HG02840 (cell line): Measurements from ENCODE around the gene DAW1.
"Not testable (repeated sequence)": the region's sequence is repeated elsewhere in the genome, so short reads cannot be mapped to it uniquely, and the experiment has no call there.

Experiments
- ATAC-seq: cut with Tn5 transposase; IDR thresholded peaks from one replicate; pipeline ENCODE4 v1.9.1; 2021; ENCODE audit warnings: mild to moderate bottlenecking, moderate library complexity, moderate number of reproducible peaks; ENCODE audit not compliant: unreplicated experiment, low FRiP score

The DAW1 gene

DNA sequence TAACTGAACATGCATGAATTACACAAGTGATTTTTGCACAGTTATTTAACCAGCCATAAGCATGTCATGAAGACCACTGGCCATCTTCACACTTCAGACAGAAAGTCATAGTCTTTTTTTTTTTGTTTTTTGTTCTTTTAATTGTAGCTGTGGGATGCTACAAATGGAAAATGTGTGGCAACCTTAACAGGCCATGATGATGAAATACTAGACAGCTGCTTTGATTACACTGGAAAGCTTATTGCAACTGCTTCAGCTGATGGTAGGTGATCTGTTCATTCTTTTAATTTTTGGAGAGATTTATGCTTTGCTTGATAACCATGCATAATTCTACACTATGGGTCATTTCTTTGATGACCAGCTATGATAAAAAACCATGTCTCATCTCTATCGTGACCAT is 35.6 kb downstream of the DAW1 start:
- no peak for ATAC-seq

DNA sequence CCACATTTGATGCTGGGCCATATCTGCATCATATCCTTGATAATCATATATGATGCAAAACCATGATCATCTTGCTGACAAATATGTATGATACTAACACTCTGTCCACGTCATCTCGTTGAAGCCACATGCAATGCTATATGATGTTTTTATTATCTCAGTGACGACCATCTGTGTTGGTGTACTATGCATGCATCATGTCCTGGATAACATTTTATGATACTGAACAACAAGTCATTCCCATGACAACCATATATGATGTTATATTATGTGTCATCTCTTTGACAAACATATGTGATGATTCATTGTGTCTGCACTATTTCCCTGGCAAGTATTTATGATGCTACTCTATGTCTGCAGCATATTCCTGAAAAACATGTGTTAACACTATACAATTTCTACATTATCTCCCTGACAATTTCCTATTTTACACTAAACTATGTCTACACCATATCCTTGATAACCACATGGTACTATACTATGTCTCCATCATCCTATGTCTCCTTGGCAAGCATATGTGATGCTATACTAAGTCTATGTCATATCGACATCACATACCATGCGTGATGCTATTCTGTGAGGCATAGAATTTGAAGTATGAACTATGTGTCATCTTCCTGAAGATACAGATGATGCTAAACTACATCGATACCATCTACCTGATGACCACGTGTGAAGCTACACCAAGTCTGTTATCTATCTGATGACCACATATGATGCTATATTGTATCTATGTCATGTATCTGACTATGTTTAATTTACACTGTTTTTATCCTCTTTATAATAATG is 37.0 kb downstream of the DAW1 start:
- no peak for ATAC-seq

DNA sequence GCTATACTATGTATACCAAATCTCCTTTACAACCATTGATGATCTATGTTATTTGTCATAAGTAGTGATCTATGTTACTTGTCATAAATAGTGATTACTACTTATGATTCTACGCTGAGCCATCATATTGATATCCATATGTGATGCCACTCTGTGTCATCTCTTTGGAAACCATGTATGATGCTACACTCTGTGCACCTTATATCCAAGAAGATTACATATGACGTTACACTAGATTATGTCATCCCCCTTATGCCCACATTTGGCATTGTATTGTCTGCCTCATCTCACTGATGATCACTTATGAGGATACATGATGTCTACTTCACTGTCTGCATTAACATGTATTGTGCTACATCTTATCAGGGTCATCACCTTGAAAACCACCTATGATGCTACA is 42.9 kb downstream of the DAW1 start:
- no peak for ATAC-seq

DNA sequence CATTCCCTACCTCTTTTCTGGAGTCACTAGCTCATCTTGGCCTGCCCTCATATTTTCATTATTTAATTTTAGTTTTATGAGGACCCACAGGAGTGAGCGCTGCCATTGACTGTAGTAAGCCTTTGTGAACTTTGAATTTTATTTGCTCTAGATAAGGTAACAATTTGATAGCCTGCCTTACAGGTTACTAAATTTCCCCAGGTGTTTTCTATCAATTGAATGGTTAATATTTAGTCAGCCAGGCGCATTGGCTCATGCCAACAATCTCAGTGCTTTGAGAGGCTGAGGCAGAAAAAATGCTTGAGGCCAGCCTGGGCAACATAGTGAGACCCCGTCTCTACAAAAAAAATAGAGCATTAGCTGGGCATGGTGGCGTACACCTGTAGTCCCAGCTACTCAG is 50.2 kb downstream of the DAW1 start:
- ATAC-seq = no peak

DNA sequence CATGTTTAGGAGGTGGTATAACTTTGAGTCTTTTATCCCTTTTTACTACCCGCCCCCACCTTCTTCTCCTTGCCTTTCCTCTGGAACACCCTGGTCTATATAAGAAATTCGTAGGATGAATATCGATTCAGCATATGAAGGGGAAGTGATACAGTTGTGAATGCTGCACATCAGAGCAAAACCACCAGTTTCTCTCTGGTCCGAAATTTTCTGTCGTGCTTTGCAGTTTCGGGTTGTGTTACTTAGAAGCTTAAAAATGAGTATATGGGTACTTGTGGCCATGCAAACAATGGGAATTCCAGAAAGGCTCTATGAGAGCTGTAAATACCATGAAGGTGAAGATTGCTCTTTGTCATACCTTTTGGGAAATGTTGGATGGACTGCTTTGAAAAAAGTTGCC is 60.6 kb downstream of the DAW1 start:
- no peak for ATAC-seq

DNA sequence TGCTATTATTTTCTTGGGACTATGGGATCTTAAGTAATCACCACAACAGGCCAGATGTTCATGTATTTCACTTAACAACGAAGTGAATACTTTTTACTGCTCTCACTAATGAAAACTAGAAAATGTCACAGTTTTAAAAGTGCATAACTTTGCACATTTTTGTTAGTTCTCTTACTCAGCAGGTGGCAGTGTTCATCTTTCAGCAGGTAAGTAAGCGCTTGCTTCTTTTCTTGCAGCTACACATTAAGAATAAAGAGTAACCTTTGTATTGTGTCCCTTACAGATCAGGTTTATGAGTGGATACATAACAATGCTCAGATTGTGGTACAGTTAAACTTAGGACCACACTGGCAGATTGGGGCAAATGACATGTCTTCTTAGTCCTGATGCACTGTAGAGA is 61.0 kb downstream of the DAW1 start:
- no peak for ATAC-seq

DNA sequence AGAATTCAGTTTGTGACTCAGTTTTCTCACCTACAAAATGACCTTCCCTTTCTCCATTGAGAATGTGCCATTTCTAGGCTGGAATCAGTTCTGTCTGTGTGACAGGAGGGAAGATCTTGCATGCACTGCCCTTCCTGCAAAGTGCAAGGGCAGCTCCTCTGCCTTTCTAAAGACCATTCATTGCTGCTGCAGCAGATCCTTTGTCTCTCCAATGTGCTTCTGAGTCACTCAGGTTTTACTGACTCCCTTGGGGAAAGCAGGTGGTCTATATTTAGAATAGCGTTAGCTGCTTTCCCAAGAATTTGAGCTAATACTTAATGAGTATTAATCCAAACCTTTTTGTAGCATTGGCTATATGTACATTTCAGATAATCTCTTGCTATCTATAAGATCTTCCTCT is 62.5 kb downstream of the DAW1 start:
- no peak for ATAC-seq

DNA sequence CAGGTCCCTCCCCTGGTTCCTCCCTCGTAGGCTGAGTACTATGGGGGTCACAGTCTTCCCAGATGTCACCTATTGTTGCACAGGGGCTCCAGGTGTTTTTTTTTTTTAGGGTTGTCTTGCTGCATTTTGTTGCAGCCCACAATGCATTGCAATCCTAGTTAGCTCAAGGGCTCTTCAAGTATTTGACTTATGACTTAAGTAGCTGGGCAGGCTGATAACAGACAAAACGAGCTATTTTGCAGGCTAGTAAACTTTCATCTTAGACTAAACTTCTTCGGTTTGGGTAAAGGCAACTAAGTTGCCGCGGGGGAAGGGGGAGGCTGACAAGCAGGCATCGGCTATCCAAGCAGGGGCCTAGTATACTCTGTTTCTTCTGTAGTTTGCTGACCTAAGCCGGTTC is 64.8 kb downstream of the DAW1 start:
- not testable (repeated sequence) for ATAC-seq

DNA sequence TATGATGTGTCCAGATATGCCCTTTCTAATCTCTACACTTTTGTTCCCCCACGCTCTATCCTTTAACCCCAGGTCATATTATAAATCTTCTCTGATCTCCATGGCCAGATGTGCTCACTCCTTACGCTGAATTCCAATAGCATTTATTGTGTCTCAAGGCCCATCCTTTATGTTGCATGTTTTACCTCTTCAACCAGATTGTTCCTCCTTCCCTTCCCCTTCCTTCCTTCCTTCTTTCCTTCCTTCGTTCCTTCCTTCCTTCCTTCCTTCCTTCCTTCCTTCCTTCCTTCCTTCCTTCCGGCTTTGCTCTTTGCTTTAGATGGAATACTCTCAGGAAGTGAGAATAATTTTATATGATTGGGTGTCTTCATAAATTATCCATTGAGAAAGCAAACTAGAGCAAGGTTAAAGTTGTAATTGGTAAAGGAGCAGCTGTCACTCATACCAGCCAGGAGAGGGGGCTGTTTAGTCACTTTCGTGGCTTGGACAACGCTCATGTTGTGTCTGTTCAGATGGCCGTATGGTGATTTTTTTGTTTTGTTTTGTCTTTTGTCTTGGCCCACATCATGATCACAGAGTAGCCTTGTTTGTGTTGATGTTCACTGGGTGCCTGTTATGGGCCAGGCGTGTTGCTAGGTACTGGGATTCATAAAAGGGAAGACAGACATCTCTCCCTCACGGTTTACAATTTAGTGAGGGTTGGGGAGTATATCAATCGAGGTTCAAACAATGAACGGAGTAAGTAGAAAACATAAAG is 68.0 kb downstream of the DAW1 start:
- no peak for ATAC-seq

DNA sequence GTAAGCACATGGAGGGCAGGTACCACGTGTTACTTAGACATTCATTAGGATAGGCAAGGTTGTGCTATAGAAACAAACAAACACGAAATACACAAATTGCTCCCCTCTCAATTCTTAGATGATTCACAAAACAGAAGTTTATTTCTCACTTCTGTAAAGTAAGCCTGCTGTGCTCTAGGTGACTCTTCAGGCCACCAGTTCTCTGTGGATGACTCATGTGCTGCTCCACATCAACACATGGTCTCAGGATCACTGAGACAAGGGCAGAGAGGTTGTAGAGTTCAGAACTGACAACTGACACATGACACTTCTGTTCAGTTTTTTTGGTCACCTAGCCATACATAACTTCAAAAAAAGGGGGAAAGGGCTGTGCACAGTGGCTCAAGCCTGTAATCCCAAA is 70.6 kb downstream of the DAW1 start:
- ATAC-seq = no peak

DNA sequence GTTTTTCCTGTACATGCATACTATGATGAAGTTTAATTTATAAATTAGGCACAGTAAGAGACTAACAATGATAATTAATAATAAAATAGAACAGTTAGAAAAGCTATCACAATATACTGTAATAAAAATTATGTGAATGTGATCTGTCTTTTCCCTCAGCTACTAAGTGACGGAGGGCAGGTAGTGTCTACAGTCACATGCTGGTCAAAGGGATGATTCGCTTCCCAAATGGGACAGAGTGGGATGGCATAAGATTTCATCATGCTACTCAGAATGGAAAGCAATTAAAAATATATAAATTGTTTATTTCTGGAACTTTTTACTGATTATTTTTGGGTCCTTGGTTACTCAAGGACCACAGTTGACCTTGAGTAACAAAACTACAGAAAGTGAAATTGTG is 71.5 kb downstream of the DAW1 start:
- ATAC-seq = no peak

DNA sequence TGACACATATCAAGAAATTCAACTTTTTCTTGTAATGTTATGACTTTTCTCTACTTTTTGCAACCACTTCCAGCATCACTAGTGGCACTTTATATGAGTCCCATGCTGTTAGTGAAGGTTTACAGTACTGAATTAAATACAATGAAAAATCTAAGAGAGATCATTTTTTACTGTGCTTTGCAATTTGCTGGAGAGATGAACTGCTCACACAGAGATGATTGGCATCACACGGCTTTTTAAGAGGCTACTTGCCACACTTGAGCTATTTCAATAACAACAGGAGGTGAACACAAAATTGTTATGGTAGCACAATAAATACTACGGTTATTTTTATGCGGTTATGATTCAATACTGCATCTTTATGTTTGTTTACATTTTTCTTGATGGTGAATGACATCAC is 88.9 kb downstream of the DAW1 start:
- no peak for ATAC-seq

DNA sequence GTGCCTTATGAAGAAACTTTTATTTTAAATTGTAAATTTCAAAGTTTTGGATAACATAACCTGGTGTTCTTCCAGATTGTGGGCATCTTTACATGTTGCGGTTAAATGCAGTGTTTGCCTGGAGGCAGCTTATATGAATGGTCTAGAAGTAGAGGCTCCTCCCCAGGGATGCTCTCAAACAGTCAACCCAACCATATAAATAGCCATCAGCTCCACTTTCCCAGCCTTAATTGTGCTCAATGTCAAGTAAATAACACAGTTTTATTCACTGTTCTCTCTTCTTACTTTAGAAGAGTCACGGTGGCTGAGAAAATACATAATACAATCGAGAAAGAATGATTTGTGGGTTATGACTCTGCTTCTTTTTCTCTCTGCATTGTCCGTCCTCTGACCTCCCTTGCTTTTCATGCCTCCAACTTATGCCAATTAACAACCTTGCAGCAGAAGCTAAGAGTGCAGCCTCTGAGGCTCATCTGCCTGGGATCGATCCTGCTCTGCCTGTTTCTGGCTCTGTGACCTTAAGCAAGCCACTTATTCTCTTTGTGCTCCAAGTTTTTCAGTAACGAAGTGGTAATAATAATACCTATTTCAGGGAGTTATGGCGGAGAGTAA is 100.3 kb downstream of the DAW1 start:
- ATAC-seq = no peak

DNA sequence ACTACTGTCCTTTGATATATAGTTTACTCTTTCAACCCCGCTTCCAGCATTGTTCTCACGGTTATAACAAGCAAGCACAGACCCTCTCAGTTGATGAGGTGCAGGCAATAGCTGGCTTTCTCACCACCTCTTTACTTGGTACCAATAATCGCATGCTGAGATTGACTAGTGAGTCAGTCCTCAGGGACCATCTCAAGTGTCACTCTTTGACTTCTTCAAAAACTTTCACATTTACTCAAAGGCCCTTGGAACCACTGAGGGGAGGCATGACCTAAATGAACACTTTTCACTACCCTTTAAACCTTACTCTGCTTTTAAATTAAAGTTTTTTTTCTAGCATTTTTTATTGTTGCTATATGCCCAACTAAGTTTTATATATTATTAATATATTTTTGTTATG is 101.8 kb downstream of the DAW1 start:
- no peak for ATAC-seq
